ENCODE data around the gene TSPEAR. TPM values are rescaled to one million over a fixed set of nuclear protein-coding genes. Genes with fewer than 3 reads are reported as not detected.
"Not testable (repeated sequence)": the region's sequence is repeated elsewhere in the genome, so short reads cannot be mapped to it uniquely, and the experiment has no call there.

The TSPEAR gene
- total and polyA plus RNA-seq, 2 donors (not counting 1 experiment from before 2014, with no cell fraction given), result not detected

DNA sequence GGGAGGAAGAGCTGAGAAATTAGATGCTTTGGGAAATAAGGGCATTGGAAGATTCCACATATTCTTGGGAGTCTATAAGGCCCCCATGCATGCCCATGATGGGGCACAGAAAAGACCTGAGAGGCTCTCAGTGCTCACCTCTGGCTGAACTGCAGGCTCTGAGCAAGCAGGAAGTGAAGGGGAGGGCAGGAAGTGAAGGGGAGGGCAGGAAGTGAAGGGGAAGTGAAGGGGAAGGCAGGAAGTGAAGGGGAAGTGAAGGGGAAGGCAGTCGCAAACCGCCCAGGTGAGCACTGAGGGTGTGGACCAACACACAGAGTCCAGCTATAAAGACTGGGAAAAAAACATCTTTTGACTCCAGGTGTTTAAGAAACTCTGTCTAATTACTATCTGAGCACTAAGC is 80.9 kb downstream of the TSPEAR start:
- intact Hi-C loops (cut with micrococcal nuclease), result no loop called here
- Histone ChIP-seq H3K4me2 (replicated peaks; ENCODE audit: low read depth, low read length, poor library complexity, severe bottlenecking) (no peak overlapping the region), H3K27me3 (replicated peaks in 1 of 4; ENCODE audit: control extremely low read depth in 1 of 4, control insufficient read depth in 3 of 4, insufficient read depth in 4 of 4, low read length in 3 of 4) (peaks cover 0 to 20% (median 0%) of the 10 kb centered on the region in 4 experiments), H3K9me3 (ENCODE audit: control extremely low read depth in 1 of 3, control insufficient read depth in 2 of 3, insufficient read depth in 1 of 3, low read length in 2 of 3) (peaks cover 0 to 50% (median 22%) of the 10 kb centered on the region in 3 donors), H3K4me3 (ENCODE audit: control extremely low read depth in 1 of 5, extremely low read depth in 1 of 5, insufficient read depth in 1 of 5, low read depth in 2 of 5, low read length in 4 of 5) (no peak overlapping the region), H4K20me1 (ENCODE audit: control insufficient read depth, insufficient read depth, low read length, poor library complexity, severe bottlenecking) (no peaks in the 10 kb centered on the region), H3K4me1 (ENCODE audit: control insufficient read depth in 2 of 2, insufficient read depth in 2 of 2, low read length in 2 of 2) (peaks cover 2 to 3% of the 10 kb centered on the region in 2 donors), H3K79me2 (ENCODE audit: control insufficient read depth, insufficient read depth, low read length) (no peaks in the 10 kb centered on the region), H3K9ac (ENCODE audit: low read length) (no peak overlapping the region), H3K36me3 (replicated peaks in 1 of 2; ENCODE audit: control extremely low read depth in 1 of 2, control insufficient read depth in 1 of 2, extremely low read depth in 1 of 2, insufficient read depth in 2 of 2, low read length in 1 of 2) (no peaks in the 10 kb centered on the region), H2AFZ (ENCODE audit: insufficient read depth, low read depth, low read length, poor library complexity, severe bottlenecking) (no peak overlapping the region), H3K27ac (ENCODE audit: low read length in 2 of 2) (no peak overlapping the region)
- Mint-ChIP-seq H3K4me3 (no peak overlapping the region), H3K9me3 (ENCODE audit: insufficient read depth) (peaks cover 19% of the 10 kb centered on the region), H3K27me3 (peaks cover 14% of the 10 kb centered on the region), H3K27ac (no peak overlapping the region), H3K4me1 (peaks cover 4% of the 10 kb centered on the region)
- 40% methylated on average over 1 of the region's 2 CpGs for WGBS (ENCODE audit: insufficient coverage)
- ChIA-PET POLR2A (no interaction called here), CTCF (no interaction called here)
- DNase-seq, result no peak
- TF ChIP-seq EZH2 (IDR thresholded peaks at IDR 0.05; ENCODE audit: borderline replicate concordance, insufficient read depth, low read depth, low read length, poor library complexity, severe bottlenecking), result no peak
- TF ChIP-seq, protein P1, sequence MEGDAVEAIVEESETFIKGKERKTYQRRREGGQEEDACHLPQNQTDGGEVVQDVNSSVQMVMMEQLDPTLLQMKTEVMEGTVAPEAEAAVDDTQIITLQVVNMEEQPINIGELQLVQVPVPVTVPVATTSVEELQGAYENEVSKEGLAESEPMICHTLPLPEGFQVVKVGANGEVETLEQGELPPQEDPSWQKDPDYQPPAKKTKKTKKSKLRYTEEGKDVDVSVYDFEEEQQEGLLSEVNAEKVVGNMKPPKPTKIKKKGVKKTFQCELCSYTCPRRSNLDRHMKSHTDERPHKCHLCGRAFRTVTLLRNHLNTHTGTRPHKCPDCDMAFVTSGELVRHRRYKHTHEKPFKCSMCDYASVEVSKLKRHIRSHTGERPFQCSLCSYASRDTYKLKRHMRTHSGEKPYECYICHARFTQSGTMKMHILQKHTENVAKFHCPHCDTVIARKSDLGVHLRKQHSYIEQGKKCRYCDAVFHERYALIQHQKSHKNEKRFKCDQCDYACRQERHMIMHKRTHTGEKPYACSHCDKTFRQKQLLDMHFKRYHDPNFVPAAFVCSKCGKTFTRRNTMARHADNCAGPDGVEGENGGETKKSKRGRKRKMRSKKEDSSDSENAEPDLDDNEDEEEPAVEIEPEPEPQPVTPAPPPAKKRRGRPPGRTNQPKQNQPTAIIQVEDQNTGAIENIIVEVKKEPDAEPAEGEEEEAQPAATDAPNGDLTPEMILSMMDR (IDR thresholded peaks at IDR 0.05), result no peak
- ATAC-seq (ENCODE audit: low read depth), result no peak

GRCh38 chr21:44628707-44629391 is 82.5 kb downstream of the TSPEAR start:
- Mint-ChIP-seq H3K4me1 (peaks cover 4% of the 10 kb centered on the region), H3K9me3 (ENCODE audit: insufficient read depth) (peaks cover 19% of the 10 kb centered on the region), H3K27me3 (peaks cover 4% of the 10 kb centered on the region), H3K4me3 (no peak overlapping the region), H3K27ac (no peak overlapping the region)
- Histone ChIP-seq H3K27ac (ENCODE audit: low read length in 2 of 2) (no peak overlapping the region), H3K4me3 (ENCODE audit: control extremely low read depth in 1 of 5, extremely low read depth in 1 of 5, insufficient read depth in 1 of 5, low read depth in 2 of 5, low read length in 4 of 5) (no peak overlapping the region), H3K36me3 (replicated peaks in 1 of 2; ENCODE audit: control extremely low read depth in 1 of 2, control insufficient read depth in 1 of 2, extremely low read depth in 1 of 2, insufficient read depth in 2 of 2, low read length in 1 of 2) (no peaks in the 10 kb centered on the region), H3K9ac (ENCODE audit: low read length) (no peak overlapping the region), H3K9me3 (ENCODE audit: control extremely low read depth in 1 of 3, control insufficient read depth in 2 of 3, insufficient read depth in 1 of 3, low read length in 2 of 3) (peaks cover 0 to 52% (median 30%) of the 10 kb centered on the region in 3 donors), H3K27me3 (replicated peaks in 1 of 4; ENCODE audit: control extremely low read depth in 1 of 4, control insufficient read depth in 3 of 4, insufficient read depth in 4 of 4, low read length in 3 of 4) (peaks cover 0 to 20% (median 0%) of the 10 kb centered on the region in 4 experiments), H4K20me1 (ENCODE audit: control insufficient read depth, insufficient read depth, low read length, poor library complexity, severe bottlenecking) (no peaks in the 10 kb centered on the region), H3K4me2 (replicated peaks; ENCODE audit: low read depth, low read length, poor library complexity, severe bottlenecking) (no peak overlapping the region), H2AFZ (ENCODE audit: insufficient read depth, low read depth, low read length, poor library complexity, severe bottlenecking) (no peak overlapping the region), H3K4me1 (ENCODE audit: control insufficient read depth in 2 of 2, insufficient read depth in 2 of 2, low read length in 2 of 2) (peaks cover 2 to 3% of the 10 kb centered on the region in 2 donors), H3K79me2 (ENCODE audit: control insufficient read depth, insufficient read depth, low read length) (no peaks in the 10 kb centered on the region)
- ChIA-PET CTCF (no interaction called here), POLR2A (no interaction called here)
- TF ChIP-seq EZH2 (IDR thresholded peaks at IDR 0.05; ENCODE audit: borderline replicate concordance, insufficient read depth, low read depth, low read length, poor library complexity, severe bottlenecking), result no peak
- TF ChIP-seq, protein P1 (IDR thresholded peaks at IDR 0.05), result no peak
- intact Hi-C loops (cut with micrococcal nuclease), result no loop called here
- no peak for DNase-seq
- ATAC-seq (ENCODE audit: low read depth), result no peak
- WGBS (ENCODE audit: insufficient coverage), result 89% methylated on average over 18 of the region's 18 CpGs

DNA sequence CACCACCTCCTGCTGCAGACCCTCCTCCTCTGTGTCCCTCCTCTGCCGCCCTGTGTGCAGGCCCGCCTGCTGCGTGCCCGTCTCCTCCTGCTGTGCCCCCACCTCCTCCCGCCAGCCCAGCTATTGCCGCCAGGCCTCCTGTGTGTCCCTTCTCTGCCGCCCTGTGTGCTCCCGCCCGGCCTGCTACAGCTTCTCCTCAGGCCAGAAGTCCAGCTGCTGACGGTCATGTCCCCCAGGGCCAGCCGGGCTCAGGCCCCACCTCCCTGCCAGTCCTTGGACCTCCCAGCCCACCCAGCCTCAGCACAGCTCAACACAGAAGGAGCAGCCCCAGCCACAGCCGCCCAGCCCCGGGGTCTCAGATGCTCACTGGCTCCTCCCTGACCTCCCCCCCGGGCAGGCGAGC is 83.5 kb downstream of the TSPEAR start:
- H3K4me1 ChIP-seq (ENCODE audit: control insufficient read depth in 2 of 2, insufficient read depth in 2 of 2, low read length in 2 of 2); H3K4me3 ChIP-seq (ENCODE audit: control extremely low read depth in 1 of 5, extremely low read depth in 1 of 5, insufficient read depth in 1 of 5, low read depth in 2 of 5, low read length in 4 of 5); H3K4me2 ChIP-seq (replicated peaks; ENCODE audit: low read depth, low read length, poor library complexity, severe bottlenecking); H3K4me3 Mint-ChIP-seq; H3K36me3 ChIP-seq (replicated peaks in 1 of 2; ENCODE audit: control extremely low read depth in 1 of 2, control insufficient read depth in 1 of 2, extremely low read depth in 1 of 2, insufficient read depth in 2 of 2, low read length in 1 of 2); DNase-seq; H4K20me1 ChIP-seq (ENCODE audit: control insufficient read depth, insufficient read depth, low read length, poor library complexity, severe bottlenecking); CTCF ChIA-PET; H2AFZ ChIP-seq (ENCODE audit: insufficient read depth, low read depth, low read length, poor library complexity, severe bottlenecking); H3K27ac ChIP-seq (ENCODE audit: low read length in 2 of 2); H3K27ac Mint-ChIP-seq; H3K9ac ChIP-seq (ENCODE audit: low read length); H3K27me3 Mint-ChIP-seq; POLR2A ChIA-PET; H3K79me2 ChIP-seq (ENCODE audit: control insufficient read depth, insufficient read depth, low read length); ATAC-seq (ENCODE audit: low read depth); intact Hi-C loops (cut with micrococcal nuclease); H3K4me1 Mint-ChIP-seq: not testable (repeated sequence)
- Histone ChIP-seq H3K27me3 (replicated peaks in 1 of 4; ENCODE audit: control extremely low read depth in 1 of 4, control insufficient read depth in 3 of 4, insufficient read depth in 4 of 4, low read length in 3 of 4) (peaks cover 0 to 20% (median 0%) of the 10 kb centered on the region in 4 experiments), H3K9me3 (ENCODE audit: control extremely low read depth in 1 of 3, control insufficient read depth in 2 of 3, insufficient read depth in 1 of 3, low read length in 2 of 3) (peaks cover 0 to 55% (median 39%) of the 10 kb centered on the region in 3 donors)
- WGBS (ENCODE audit: insufficient coverage), result 60% methylated on average over 10 of the region's 15 CpGs
- peaks cover 21% of the 10 kb centered on the region for H3K9me3 Mint-ChIP-seq (ENCODE audit: insufficient read depth)

Measured in B cell (primary cell).